Skeletal muscle cell (primary cell): ENCODE measurements around the gene TMEM170B.
"Not testable (repeated sequence)": the region's sequence is repeated elsewhere in the genome, so short reads cannot be mapped to it uniquely, and the experiment has no call there.

ENCODE experiments used
- DNase-seq: peaks from one replicate; pipeline ENCODE4 v3.0.0-alpha.2; 2010; ENCODE audit warnings: low read depth
- H3K4me3 ChIP-seq: 2 replicates; pipeline ENCODE4 v1.5.1; 2011; ENCODE audit warnings: low read depth, mild to moderate bottlenecking, control low read depth, low read length, moderate library complexity

Gene TMEM170B

GRCh38 chr6:11526156-11526505 lies 11.4 kb upstream of the TMEM170B start:
- no peak overlapping the region for H3K4me3 ChIP-seq
- DNase-seq: no peak

GRCh38 chr6:11527274-11527870 lies 10.2 kb upstream of the TMEM170B start:
- no peak for DNase-seq
- no peak overlapping the region for H3K4me3 ChIP-seq

GRCh38 chr6:11528996-11529395 lies 8.6 kb upstream of the TMEM170B start:
- no peak for DNase-seq
- no peak overlapping the region for H3K4me3 ChIP-seq

- DNase-seq: no peak
- no peak overlapping the region for H3K4me3 ChIP-seq
Measured at GRCh38 chr6:11532097-11532496, 5.5 kb upstream of the TMEM170B start.

GRCh38 chr6:11534561-11534960 lies 3.0 kb upstream of the TMEM170B start:
- H3K4me3 ChIP-seq: no peak overlapping the region
- no peak for DNase-seq

- DNase-seq: no peak
- no peak overlapping the region for H3K4me3 ChIP-seq
Measured at GRCh38 chr6:11535801-11536230, 1.7 kb upstream of the TMEM170B start.

GRCh38 chr6:11536795-11537194 lies 754 bp upstream of the TMEM170B start:
- peak overlapping the region; percentile 62 for H3K4me3 ChIP-seq
- DNase-seq: no peak

GRCh38 chr6:11538052-11538818 lies 686 bp downstream of the TMEM170B start:
- DNase-seq: no peak
- H3K4me3 ChIP-seq: peak overlapping the region; percentile 62

GRCh38 chr6:11538819-11539468 lies 1.4 kb downstream of the TMEM170B start:
- H3K4me3 ChIP-seq: peak overlapping the region; percentile 62
- no peak for DNase-seq

GRCh38 chr6:11542863-11543262 lies 5.3 kb downstream of the TMEM170B start:
- H3K4me3 ChIP-seq: no peak overlapping the region
- no peak for DNase-seq

GRCh38 chr6:11543919-11544518 lies 6.5 kb downstream of the TMEM170B start:
- H3K4me3 ChIP-seq: no peak overlapping the region
- DNase-seq: no peak

- not testable (repeated sequence) for DNase-seq, H3K4me3 ChIP-seq
Measured at GRCh38 chr6:11547846-11548245, 10.3 kb downstream of the TMEM170B start.

- not testable (repeated sequence) for DNase-seq, H3K4me3 ChIP-seq
Measured at GRCh38 chr6:11548578-11548977, 11.0 kb downstream of the TMEM170B start.

- no peak overlapping the region for H3K4me3 ChIP-seq
- no peak for DNase-seq
Measured at GRCh38 chr6:11551053-11551452, 13.5 kb downstream of the TMEM170B start.

- DNase-seq: no peak
- H3K4me3 ChIP-seq: no peak overlapping the region
Measured at GRCh38 chr6:11552442-11552841, 14.9 kb downstream of the TMEM170B start.

- H3K4me3 ChIP-seq: no peak overlapping the region
- no peak for DNase-seq
Measured at GRCh38 chr6:11553824-11554223, 16.3 kb downstream of the TMEM170B start.

GRCh38 chr6:11556309-11556708 lies 18.8 kb downstream of the TMEM170B start:
- H3K4me3 ChIP-seq: no peak overlapping the region
- no peak for DNase-seq

GRCh38 chr6:11563793-11564192 lies 26.2 kb downstream of the TMEM170B start:
- H3K4me3 ChIP-seq: no peak overlapping the region
- no peak for DNase-seq

GRCh38 chr6:11566609-11567008 lies 29.1 kb downstream of the TMEM170B start:
- H3K4me3 ChIP-seq: no peak overlapping the region
- DNase-seq: no peak

GRCh38 chr6:11571073-11571472 lies 33.5 kb downstream of the TMEM170B start:
- DNase-seq: no peak
- H3K4me3 ChIP-seq: no peak overlapping the region
